G401.6 (cell line): ENCODE data around the gene TM4SF1.
A peak's percentile ranks its signal among the peaks of the same experiment; 100 is the strongest.
"Not testable (repeated sequence)": the region's sequence is repeated elsewhere in the genome, so short reads cannot be mapped to it uniquely, and the experiment has no call there.

Source experiments
- FAIRE-seq: peaks from 2 replicates; lab custom pipeline; 2012; peaks lifted over from hg19 to GRCh38; lab: Jason Lieb, UNC

Gene TM4SF1

GRCh38 chr3:149395107-149396089, 17.9 kb upstream of the TM4SF1 start:
- FAIRE-seq = peak; percentile 13

- peak; percentile 94 for FAIRE-seq
These were observed 16.1 kb upstream of the TM4SF1 start for GRCh38 chr3:149393345-149394160.

GRCh38 chr3:149391960-149392359, 14.5 kb upstream of the TM4SF1 start:
- FAIRE-seq = no peak

GRCh38 chr3:149390772-149391212, 13.3 kb upstream of the TM4SF1 start:
- FAIRE-seq = no peak

GRCh38 chr3:149390294-149390693, 12.8 kb upstream of the TM4SF1 start:
- no peak for FAIRE-seq

GRCh38 chr3:149388531-149389417, 11.3 kb upstream of the TM4SF1 start:
- FAIRE-seq = no peak

GRCh38 chr3:149388001-149388440, 10.6 kb upstream of the TM4SF1 start:
- FAIRE-seq = no peak

- FAIRE-seq = no peak
These were observed 8.8 kb upstream of the TM4SF1 start for GRCh38 chr3:149386299-149386606.

GRCh38 chr3:149385617-149386298, 8.3 kb upstream of the TM4SF1 start:
- FAIRE-seq = peak; percentile 97

GRCh38 chr3:149384911-149385321, 7.5 kb upstream of the TM4SF1 start:
- FAIRE-seq = peak; percentile 97

- no peak for FAIRE-seq
These were observed 6.7 kb upstream of the TM4SF1 start for GRCh38 chr3:149384167-149384566.

GRCh38 chr3:149383703-149384102, 6.3 kb upstream of the TM4SF1 start:
- FAIRE-seq = no peak

GRCh38 chr3:149382518-149382917, 5.1 kb upstream of the TM4SF1 start:
- FAIRE-seq = no peak

GRCh38 chr3:149382101-149382467, 4.6 kb upstream of the TM4SF1 start:
- FAIRE-seq = no peak

GRCh38 chr3:149381173-149382100, 4.0 kb upstream of the TM4SF1 start:
- FAIRE-seq = no peak

- not testable (repeated sequence) for FAIRE-seq
These were observed 2.8 kb upstream of the TM4SF1 start for GRCh38 chr3:149380220-149380619.

- FAIRE-seq = no peak
These were observed 1.2 kb upstream of the TM4SF1 start for GRCh38 chr3:149378478-149379309.

GRCh38 chr3:149376718-149377407, 586 bp downstream of the TM4SF1 start:
- FAIRE-seq = peak; percentile 3
